GM23338 (cell line): Measurements from ENCODE around the gene VPS25. TPM values are rescaled to one million over a fixed set of nuclear protein-coding genes. Genes with fewer than 3 reads are reported as not detected.

Experiments
- ATAC-seq: fragments of 200-7000 bp; cut with Tn5 transposase; 3 replicates; pipeline ENCODE4 v1.9.1; 2020
- DNase-seq: peaks from one replicate; pipeline ENCODE4 v3.0.0-alpha.2; 2015; ENCODE audit warnings: low spot score
- H2AFZ ChIP-seq: fragments of 200-600 bp; sonication (generic); 2 replicates; pipeline ENCODE4 v1.8.0; 2016; ENCODE audit warnings: antibody characterized with exemption, mild to moderate bottlenecking, moderate library complexity
- H3F3A ChIP-seq: fragments of 200-600 bp; sonication (generic); replicated peaks from 2 replicates; pipeline ENCODE4 v1.8.0; 2017; ENCODE audit warnings: antibody characterized with exemption, mixed run types, low read depth
- H3K27ac ChIP-seq: fragments of 200-600 bp; sonication (generic); 2 replicates; pipeline ENCODE4 v1.6.1; 2016; ENCODE audit warnings: low read depth
- H3K27me3 ChIP-seq: fragments of 200-600 bp; sonication (generic); 2 replicates; pipeline ENCODE4 v1.8.0; 2016; ENCODE audit warnings: mild to moderate bottlenecking, mixed run types, moderate library complexity; ENCODE audit not compliant: insufficient read depth
- H3K36me3 ChIP-seq: fragments of 200-600 bp; sonication (generic); 2 replicates; pipeline ENCODE4 v1.8.0; 2016; ENCODE audit warnings: mild to moderate bottlenecking; ENCODE audit not compliant: insufficient read depth
- H3K4me1 ChIP-seq: fragments of 200-600 bp; sonication (generic); 2 replicates; pipeline ENCODE4 v1.8.0; 2016; ENCODE audit warnings: mild to moderate bottlenecking, moderate library complexity; ENCODE audit not compliant: insufficient read depth
- H3K4me2 ChIP-seq: fragments of 200-600 bp; sonication (generic); 2 replicates; pipeline ENCODE4 v1.7.1; 2017; ENCODE audit warnings: mixed run types
- H3K4me3 ChIP-seq: fragments of 200-600 bp; sonication (generic); 2 replicates; pipeline ENCODE4 v1.6.1; 2016; ENCODE audit warnings: mixed run types
- H3K79me2 ChIP-seq: fragments of 200-600 bp; sonication (generic); replicated peaks from 2 replicates; pipeline ENCODE4 v1.8.0; 2017; ENCODE audit warnings: mild to moderate bottlenecking; ENCODE audit not compliant: insufficient read depth
- H3K9me2 ChIP-seq: fragments of 200-600 bp; sonication (generic); 2 replicates; pipeline ENCODE4 v1.8.0; 2017; ENCODE audit not compliant: insufficient read depth
- H4K20me1 ChIP-seq: fragments of 200-600 bp; sonication (generic); replicated peaks from 2 replicates; pipeline ENCODE4 v1.8.0; 2017; ENCODE audit warnings: mild to moderate bottlenecking; ENCODE audit not compliant: insufficient read depth
- H3K27ac Mint-ChIP-seq: 2 replicates; pipeline ENCODE4 v1.8.0; 2020; ENCODE audit warnings: inconsistent platforms, mild to moderate bottlenecking, moderate library complexity, mixed read lengths
- H3K27me3 Mint-ChIP-seq: 3 replicates; pipeline ENCODE4 v1.8.0; 2022; ENCODE audit warnings: low read depth, mild to moderate bottlenecking, moderate library complexity, mixed read lengths, inconsistent platforms; ENCODE audit not compliant: insufficient read depth, poor library complexity
- H3K36me3 Mint-ChIP-seq: 3 replicates; pipeline ENCODE4 v1.8.0; 2021; ENCODE audit warnings: low read depth, mild to moderate bottlenecking, inconsistent platforms, moderate library complexity, mixed read lengths
- H3K4me1 Mint-ChIP-seq: 3 replicates; pipeline ENCODE4 v1.8.0; 2020; ENCODE audit warnings: mild to moderate bottlenecking, inconsistent platforms, mixed read lengths
- H3K4me3 Mint-ChIP-seq: 3 replicates; pipeline ENCODE4 v1.8.0; 2021; ENCODE audit warnings: moderate library complexity, mild to moderate bottlenecking, inconsistent platforms, mixed read lengths
- H3K9me3 Mint-ChIP-seq: 3 replicates; pipeline ENCODE4 v1.8.0; 2020; ENCODE audit warnings: moderate library complexity, mild to moderate bottlenecking, inconsistent platforms, mixed read lengths
- ETS1 ChIP-seq: IDR thresholded peaks from 2 replicates; pipeline ENCODE4 v1.6.1; 2016; ENCODE audit warnings: antibody characterized with exemption
- EZH2phosphoT487 ChIP-seq: fragments of 200-600 bp; sonication (generic); IDR thresholded peaks from one replicate; pipeline ENCODE4 v1.8.1; 2018; ENCODE audit warnings: antibody characterized with exemption; ENCODE audit not compliant: unreplicated experiment
- REST ChIP-seq: IDR thresholded peaks from one replicate; pipeline ENCODE4 v1.6.1; 2018; ENCODE audit warnings: antibody characterized with exemption; ENCODE audit not compliant: unreplicated experiment
- ZNF331 ChIP-seq: fragments of 250-450 bp; sonication (Bioruptor Pico); IDR thresholded peaks from 2 replicates; pipeline ENCODE4 v1.5.0; 2020; ENCODE audit warnings: low read depth, mild to moderate bottlenecking, moderate library complexity
- ZNF462 ChIP-seq: fragments of 250-450 bp; sonication (Bioruptor Pico); IDR thresholded peaks from 2 replicates; pipeline ENCODE4 v1.5.0; 2020; ENCODE audit warnings: mild to moderate bottlenecking, moderate library complexity
- polyA plus RNA-seq: library from polyadenylated mRNA; unstranded; fragments of >200 nt; fragmentation: Nextera tagmentation; extraction: Ambion mirVana; gene quantifications from 2 replicates; pipeline ENCODE4 v1.2.1, GENCODE V29; 2016
- total RNA-seq: library from RNA; depleted of rRNA; stranded (reverse); fragments of >200 nt; shearing (Covaris generic); gene quantifications from 2 replicates; pipeline ENCODE4 v1.2.3, GENCODE V29; 2014

VPS25 gene
- total and polyA plus RNA-seq, 2 experiments from 2014 or later = 105 to 110 TPM

GRCh38 chr17:42781639-42782165 lies 8.5 kb downstream of the VPS25 start (continued):
- TF ChIP-seq REST (no peak), ETS1 (no peak)

GRCh38 chr17:42782166-42783061 lies 9.2 kb downstream of the VPS25 start:
- 0 out of 3 replicates have a peak, but pooled peaks have one; percentile 2 for ATAC-seq
- H3K9me3 Mint-ChIP-seq = no peaks in the 10 kb centered on the region; the same call in 2 of the 3 replicates

More at GRCh38 chr17:42782166-42783061, 9.2 kb downstream of the VPS25 start:
- Mint-ChIP-seq H3K27ac (no peak overlapping the region), H3K36me3 (peaks cover 21% of the 10 kb centered on the region), H3K4me1 (peaks cover 24% of the 10 kb centered on the region), H3K27me3 (peaks cover 44% of the 10 kb centered on the region), H3K4me3 (no peak overlapping the region; the same call in 2 of the 3 replicates)
- TF ChIP-seq EZH2phosphoT487 (no peak), ZNF462 (CRISPR knock-in tag) (no peak), ETS1 (no peak), REST (no peak), ZNF331 (no peak)
- H4K20me1 ChIP-seq = no peaks in the 10 kb centered on the region
- H3K27ac ChIP-seq = no peak overlapping the region
- H3K4me3 ChIP-seq = no peak overlapping the region
- H3F3A ChIP-seq = peaks cover 12% of the 10 kb centered on the region; the same call in 1 of the 2 replicates
- peaks cover 21% of the 10 kb centered on the region; the same call in 1 of the 2 replicates for H3K4me1 ChIP-seq
- peaks cover 34% of the 10 kb centered on the region for H3K27me3 ChIP-seq
- H3K36me3 ChIP-seq = no peaks in the 10 kb centered on the region
- no peaks in the 10 kb centered on the region for H3K79me2 ChIP-seq
- DNase-seq = no peak
- H2AFZ ChIP-seq = no peak overlapping the region
- H3K4me2 ChIP-seq = no peak overlapping the region
- no peaks in the 10 kb centered on the region for H3K9me2 ChIP-seq
